NCI-H2171 (cell line): Measurements from ENCODE around the gene C2CD3.
A peak's percentile ranks its signal among the peaks of the same experiment; 100 is the strongest.
"Not testable (repeated sequence)": the region's sequence is repeated elsewhere in the genome, so short reads cannot be mapped to it uniquely, and the experiment has no call there.

ENCODE experiments used
- DNase-seq: peaks from one replicate; lab custom pipeline; 2025; lab: John Stamatoyannopoulos, UW

Gene C2CD3

GRCh38 chr11:74157169-74157568, 13.6 kb downstream of the C2CD3 start:
- peak; percentile 47 for DNase-seq

- DNase-seq: no peak
These were observed 16.1 kb downstream of the C2CD3 start for GRCh38 chr11:74154620-74155281.

DNA sequence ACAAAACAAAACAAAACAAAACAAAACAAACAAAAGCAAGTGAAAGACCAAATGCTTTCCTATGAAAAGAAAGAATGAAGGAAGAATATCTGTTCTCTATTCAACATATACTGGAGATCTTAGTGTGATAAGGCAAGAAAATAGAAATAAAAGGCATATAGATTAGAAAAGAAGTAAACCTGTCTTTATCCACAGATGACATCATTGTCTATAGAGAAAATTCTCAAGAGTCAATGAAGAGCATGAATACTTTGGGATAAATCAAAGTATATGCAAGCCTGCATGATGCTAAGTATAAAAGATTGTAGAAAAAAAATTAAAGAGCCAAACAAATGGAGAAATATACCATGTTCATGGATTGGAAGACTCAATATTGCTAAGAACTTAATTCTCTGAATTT, 17.6 kb downstream of the C2CD3 start:
- no peak for DNase-seq

- no peak for DNase-seq
These were observed 23.4 kb downstream of the C2CD3 start for GRCh38 chr11:74147199-74147929.

DNA sequence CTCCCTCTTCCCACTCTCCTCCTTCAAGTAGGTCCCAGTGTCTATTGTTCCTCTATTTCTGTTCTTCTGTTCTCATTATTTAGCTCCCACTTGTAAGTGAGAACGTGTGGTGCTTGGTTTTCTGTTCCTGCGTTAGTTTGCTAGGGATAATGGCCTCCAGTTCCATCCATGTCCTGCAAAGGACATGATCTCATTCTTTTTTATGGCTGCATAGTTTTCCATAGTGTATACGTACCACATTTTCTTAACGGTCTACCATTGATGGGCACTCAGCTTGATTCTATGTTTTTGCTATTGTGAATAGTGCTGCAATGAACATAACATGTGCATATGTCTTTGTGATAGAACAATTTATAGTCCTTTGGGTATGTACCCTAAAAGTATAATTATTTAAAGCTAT, 26.2 kb downstream of the C2CD3 start:
- DNase-seq: no peak

DNA sequence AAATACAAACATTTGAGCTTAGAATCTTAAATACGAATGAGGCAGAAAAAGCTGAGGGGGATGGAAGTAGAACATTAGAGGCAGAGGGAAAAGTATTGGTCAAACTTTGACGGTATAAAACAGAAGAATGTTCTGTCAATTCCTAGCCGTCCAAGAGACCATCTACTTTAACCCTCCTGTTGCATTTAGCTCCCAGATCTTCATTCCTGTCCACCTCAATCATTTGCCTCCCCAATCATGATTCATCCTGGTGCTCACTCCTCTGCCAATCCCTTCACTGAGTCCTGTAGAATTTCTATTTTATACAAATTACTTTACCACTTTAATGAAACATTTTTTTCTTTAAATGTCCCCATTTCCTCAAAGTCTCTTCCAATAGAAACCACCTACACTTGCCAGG, 28.2 kb downstream of the C2CD3 start:
- DNase-seq: no peak

GRCh38 chr11:74141908-74142307, 28.9 kb downstream of the C2CD3 start:
- no peak for DNase-seq

- no peak for DNase-seq
These were observed 29.5 kb downstream of the C2CD3 start for GRCh38 chr11:74141241-74141695.

GRCh38 chr11:74139919-74140431, 30.8 kb downstream of the C2CD3 start:
- DNase-seq: not testable (repeated sequence)

DNA sequence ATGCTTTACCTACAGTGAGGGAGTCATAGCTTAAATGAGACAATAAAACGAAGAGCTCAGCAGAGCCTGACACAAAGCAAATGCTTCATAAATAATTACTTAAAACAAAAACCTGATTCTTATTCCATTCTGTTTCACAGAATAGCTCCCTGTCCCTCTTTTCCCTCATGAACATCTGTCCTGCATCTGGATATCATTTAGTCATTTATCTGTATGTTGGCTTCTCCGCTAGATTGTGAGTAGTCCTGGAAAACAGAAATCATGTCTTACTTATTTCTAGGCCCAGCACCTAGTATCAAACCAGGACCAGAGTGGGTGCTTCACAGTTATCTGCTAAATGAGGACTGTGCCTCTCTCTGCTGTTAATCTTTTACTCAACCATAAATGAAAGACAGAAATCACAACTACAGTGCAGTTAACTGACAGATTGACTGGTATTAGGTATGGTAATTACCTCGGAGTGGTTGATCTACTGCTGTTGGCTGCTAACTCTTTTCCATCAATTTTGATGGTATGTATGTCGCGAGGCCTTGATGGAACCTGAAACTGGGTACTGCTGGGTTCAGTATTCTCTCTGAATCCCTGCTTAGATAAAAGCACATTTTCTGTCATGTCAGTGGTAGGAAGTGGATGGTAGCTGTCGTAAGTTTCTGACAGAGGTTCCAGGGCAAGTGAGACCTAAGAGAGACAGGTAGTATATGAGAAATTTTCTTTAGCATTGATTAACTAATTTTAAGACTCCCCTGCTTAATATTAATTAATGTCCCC, 31.5 kb downstream of the C2CD3 start:
- no peak for DNase-seq

GRCh38 chr11:74138572-74138971, 32.2 kb downstream of the C2CD3 start:
- no peak for DNase-seq

- DNase-seq: no peak
These were observed 32.8 kb downstream of the C2CD3 start for GRCh38 chr11:74138021-74138420.

GRCh38 chr11:74135127-74135840, 35.5 kb downstream of the C2CD3 start:
- no peak for DNase-seq

GRCh38 chr11:74134661-74135060, 36.1 kb downstream of the C2CD3 start:
- DNase-seq: no peak

- no peak for DNase-seq
These were observed 37.4 kb downstream of the C2CD3 start for GRCh38 chr11:74133436-74133835.

- DNase-seq: no peak
These were observed 38.0 kb downstream of the C2CD3 start for GRCh38 chr11:74132833-74133232.

DNA sequence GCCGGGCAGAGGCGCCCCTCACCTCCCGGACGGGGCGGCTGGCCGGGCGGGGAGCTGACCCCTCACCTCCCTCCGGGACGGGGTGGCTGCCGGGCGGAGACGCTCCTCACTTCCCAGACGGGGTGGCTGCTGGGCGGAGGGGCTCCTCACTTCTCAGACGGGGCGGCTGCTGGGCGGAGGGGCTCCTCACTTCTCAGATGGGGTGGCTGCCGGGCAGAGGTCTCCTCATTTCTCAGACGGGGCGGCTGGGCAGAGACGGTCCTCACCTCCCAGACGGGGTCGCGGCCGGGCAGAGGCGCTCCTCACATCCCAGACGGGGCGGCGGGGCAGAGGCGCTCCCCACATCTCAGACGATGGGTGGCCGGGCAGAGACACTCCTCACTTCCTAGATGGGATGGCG, 41.7 kb downstream of the C2CD3 start:
- DNase-seq: not testable (repeated sequence)

- DNase-seq: no peak
These were observed 47.8 kb downstream of the C2CD3 start for GRCh38 chr11:74123008-74123448.

GRCh38 chr11:74121804-74122203, 49.0 kb downstream of the C2CD3 start:
- DNase-seq: no peak

DNA sequence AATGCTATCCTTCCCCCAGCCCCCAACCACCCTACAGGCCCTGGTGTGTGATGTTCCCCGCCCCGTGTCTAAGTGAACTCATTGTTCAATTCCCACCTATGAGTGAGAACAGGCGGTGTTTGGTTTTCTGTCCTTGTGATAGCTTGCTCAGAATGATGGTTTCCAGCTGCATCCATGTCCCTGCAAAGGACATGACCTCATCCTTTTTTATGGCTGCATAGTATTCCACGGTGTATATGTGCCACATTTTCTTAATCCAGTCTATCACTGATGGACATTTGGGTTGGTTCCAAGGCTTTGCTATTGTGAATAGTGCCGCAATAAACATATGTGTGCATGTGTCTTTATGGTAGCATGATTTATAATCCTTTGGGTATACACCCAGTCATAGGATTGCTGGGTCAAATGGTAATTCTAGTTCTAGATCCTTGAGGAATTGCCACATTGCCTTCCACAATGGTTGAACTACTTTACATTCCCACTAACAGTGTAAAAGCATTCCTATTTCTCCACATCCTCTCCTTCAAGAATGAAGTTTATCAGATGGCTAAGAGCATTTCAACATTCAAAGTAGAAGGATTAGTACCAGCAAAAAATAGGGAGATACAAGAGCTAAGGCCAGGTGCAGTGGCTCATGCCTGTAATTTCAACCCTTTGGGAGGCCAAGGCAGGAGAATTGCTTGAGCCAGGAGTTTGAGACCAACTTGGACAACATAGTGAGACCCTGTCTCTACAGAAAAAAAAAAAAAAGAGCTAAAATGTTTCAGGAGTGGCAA, 50.4 kb downstream of the C2CD3 start:
- not testable (repeated sequence) for DNase-seq

DNA sequence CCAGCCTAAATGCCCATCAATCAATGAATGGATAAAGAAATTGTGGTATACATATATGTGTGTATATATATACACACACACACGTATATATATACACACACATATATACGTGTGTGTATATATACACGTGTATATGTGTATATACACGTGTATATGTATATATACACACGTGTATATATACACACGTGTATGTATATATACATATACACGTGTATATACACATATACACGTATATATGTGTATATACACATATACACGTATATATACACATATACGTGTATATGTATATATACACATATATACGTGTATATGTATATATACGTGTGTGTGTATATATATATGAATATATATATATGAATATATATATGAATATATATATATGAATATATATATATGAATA, 54.1 kb downstream of the C2CD3 start:
- DNase-seq: no peak
